Activated CD4-positive, alpha-beta T cell treated with anti-CD3 and anti-CD28 coated beads, Interleukin-2, amount 50 U/mL, for 16 hours (primary cell): Measurements from ENCODE around the gene TTC36.
"Not testable (repeated sequence)": the region's sequence is repeated elsewhere in the genome, so short reads cannot be mapped to it uniquely, and the experiment has no call there.

Experiments used
- DNase-seq: peaks from one replicate; pipeline ENCODE4 v3.0.0-alpha.2; 2020

The TTC36 gene

GRCh38 chr11:118532852-118533768, 5.8 kb downstream of the TTC36 start:
- DNase-seq = no peak

- no peak for DNase-seq
These were observed 6.8 kb downstream of the TTC36 start for GRCh38 chr11:118533769-118534729.

- DNase-seq = no peak
These were observed 8.0 kb downstream of the TTC36 start for GRCh38 chr11:118535261-118535660.

GRCh38 chr11:118536726-118537125, 9.5 kb downstream of the TTC36 start:
- DNase-seq = no peak

- DNase-seq = no peak
These were observed 10.2 kb downstream of the TTC36 start for GRCh38 chr11:118537409-118537980.

GRCh38 chr11:118544010-118544646, 16.9 kb downstream of the TTC36 start:
- no peak for DNase-seq

GRCh38 chr11:118544647-118545010, 17.4 kb downstream of the TTC36 start:
- no peak for DNase-seq

- no peak for DNase-seq
These were observed 18.3 kb downstream of the TTC36 start for GRCh38 chr11:118545533-118545932.

GRCh38 chr11:118547132-118547531, 19.9 kb downstream of the TTC36 start:
- no peak for DNase-seq

- no peak for DNase-seq
These were observed 25.1 kb downstream of the TTC36 start for GRCh38 chr11:118552341-118552740.

GRCh38 chr11:118560806-118561205, 33.5 kb downstream of the TTC36 start:
- no peak for DNase-seq

- no peak for DNase-seq
These were observed 37.8 kb downstream of the TTC36 start for GRCh38 chr11:118565051-118565450.

GRCh38 chr11:118569670-118570069, 42.4 kb downstream of the TTC36 start:
- no peak for DNase-seq

GRCh38 chr11:118570787-118571186, 43.5 kb downstream of the TTC36 start:
- DNase-seq = no peak

- not testable (repeated sequence) for DNase-seq
These were observed 44.4 kb downstream of the TTC36 start for GRCh38 chr11:118571701-118572060.

- peak; percentile 82 for DNase-seq
These were observed 45.0 kb downstream of the TTC36 start, which contains the start of gene ARCN1 for GRCh38 chr11:118572061-118572980. Gene ARCN1, plus strand, starts transcription at chr11:118572409. Its CDS starts 139 bp downstream, at chr11:118572548.

GRCh38 chr11:118572981-118573550, 45.8 kb downstream of the TTC36 start:
- DNase-seq = peak; percentile 72

GRCh38 chr11:118574636-118575035, 47.4 kb downstream of the TTC36 start:
- DNase-seq = no peak

GRCh38 chr11:118577995-118578394, 50.7 kb downstream of the TTC36 start:
- DNase-seq = not testable (repeated sequence)
